ENCODE results near the gene KLK14. TPM values are rescaled to one million over a fixed set of nuclear protein-coding genes. Genes with fewer than 3 reads are reported as not detected.
A peak's percentile ranks its signal among the peaks of the same experiment; 100 is the strongest.

KLK14 gene
- total RNA-seq, 1 experiment from 2014 or later: 0.26 TPM

- Histone ChIP-seq H2BK5ac (ENCODE audit: insufficient read length, low read length) (no peak overlapping the region), H3K14ac (ENCODE audit: insufficient read depth, low read length) (no peak overlapping the region), H2BK15ac (ENCODE audit: low read depth, low read length) (no peak overlapping the region), H2BK12ac (ENCODE audit: insufficient read length, low read depth, low read length) (no peak overlapping the region), H3K56ac (ENCODE audit: insufficient read length, low read depth, low read length) (no peak overlapping the region), H2AFZ (ENCODE audit: low read length) (no peak overlapping the region), H3K9me3 (ENCODE audit: control insufficient read depth, low read depth, low read length) (no peaks in the 10 kb centered on the region), H3T11ph (ENCODE audit: low read length) (no peak overlapping the region), H4K8ac (replicated peaks; ENCODE audit: insufficient read length, low read depth, low read length) (no peak overlapping the region), H3K4me1 (ENCODE audit: insufficient read depth, low read length) (peaks cover 10% of the 10 kb centered on the region), H3K27ac (ENCODE audit: insufficient read length, low read depth, low read length) (no peak overlapping the region), H3K18ac (ENCODE audit: insufficient read length, low read depth, low read length) (no peak overlapping the region), H3K4me2 (ENCODE audit: insufficient read depth, insufficient read length, low read length) (no peak overlapping the region), H3K4ac (ENCODE audit: low read depth, low read length) (no peak overlapping the region), H3K23ac (ENCODE audit: insufficient read length, low read depth, low read length) (no peak overlapping the region), H3K27me3 (ENCODE audit: insufficient read depth, low read length) (no peaks in the 10 kb centered on the region), H2BK120ac (ENCODE audit: low read depth, low read length, poor library complexity, severe bottlenecking) (no peak overlapping the region), H3K79me1 (ENCODE audit: insufficient read depth, low read depth, low read length, poor library complexity, severe bottlenecking) (no peaks in the 10 kb centered on the region), H4K20me1 (ENCODE audit: control insufficient read depth, insufficient read depth, insufficient read length) (no peaks in the 10 kb centered on the region), H3K79me2 (ENCODE audit: insufficient read depth, low read length) (no peaks in the 10 kb centered on the region), H2AK5ac (ENCODE audit: insufficient read length, low read length) (no peak overlapping the region), H4K5ac (ENCODE audit: insufficient read length, low read depth, low read length) (no peak overlapping the region), H2BK20ac (ENCODE audit: low read depth, low read length, poor library complexity, severe bottlenecking) (no peak overlapping the region), H4K91ac (ENCODE audit: insufficient read length, low read depth, low read length) (no peak overlapping the region), H3K23me2 (ENCODE audit: insufficient read length, low read depth, low read length, poor library complexity, severe bottlenecking) (no peaks in the 10 kb centered on the region), H3K9ac (ENCODE audit: extremely low read depth, insufficient read length, low read length) (no peak overlapping the region)
- Mint-ChIP-seq H3K4me3 (no peak overlapping the region), H3K27ac (peak overlapping the region in 1 of 3 experiments; percentile 77; a peak in 2 of 7 replicates), H3K27me3 (ENCODE audit: low read depth) (no peaks in the 10 kb centered on the region), H3K36me3 (ENCODE audit: insufficient read depth in 1 of 3, low read depth in 3 of 3) (peaks cover 0 to 5% (median 3%) of the 10 kb centered on the region in 3 experiments; a peak in 2 of 7 replicates), H3K9me3 (peaks cover 4 to 6% of the 10 kb centered on the region in 2 experiments; a peak in 4 of 5 replicates), H3K4me1 (peaks cover 24 to 36% of the 10 kb centered on the region in 2 experiments)
- DNase-seq: no peak
- no CpG with 5 or more reads among the region's 11 CpGs for WGBS (ENCODE audit: extremely low coverage, insufficient read length, low lambda C conversion rate)
- no peak for TF ChIP-seq CTCF (conservative IDR thresholded peaks at IDR 0.05)
Measured at GRCh38 chr19:51044327-51044726, 38.4 kb downstream of the KLK14 start.

Data from H9 (cell line).